Endothelial cell of umbilical vein (primary cell): ENCODE measurements around the gene C9. TPM values are rescaled to one million over a fixed set of nuclear protein-coding genes. Genes with fewer than 3 reads are reported as not detected.

Experiments
- BruUV-seq: library from RNA; stranded (reverse); fragments of 400-500 nt; replicated peaks from 2 replicates; lab custom pipeline; 2021; lab: Mats Ljungman, UMichigan
- CTCF ChIA-PET: fragments of 300-600, 350-600 bp; sonication (Branson Sonifier 250); formaldehyde crosslinking; loops from one replicate; lab custom pipeline; 2021; ENCODE audit warnings: antibody characterized with exemption, inconsistent platforms; lab: Charles Lee
- POLR2A ChIA-PET: fragments of 300-600, 350-600 bp; sonication (Branson Sonifier 250); formaldehyde crosslinking; loops from one replicate; lab custom pipeline; 2021; ENCODE audit warnings: antibody characterized with exemption, inconsistent platforms; lab: Charles Lee
- DNase-seq: peaks from one replicate; pipeline ENCODE4 v3.0.0-alpha.2; 2011; ENCODE audit warnings: low read depth, low spot score
- FAIRE-seq: peaks from 2 replicates; lab custom pipeline; 2011; peaks lifted over from hg19 to GRCh38; lab: Jason Lieb, UNC
- H2AFZ ChIP-seq: 2 replicates; pipeline ENCODE4 v1.6.0; 2012; ENCODE audit warnings: low read depth, low read length, control low read depth, inconsistent platforms
- H3K27ac ChIP-seq: 2 replicates; pipeline ENCODE4 v1.5.1; 2011; ENCODE audit warnings: low read depth, mild to moderate bottlenecking, control low read depth, low read length, moderate library complexity; ENCODE audit not compliant: insufficient read depth
- H3K27me3 ChIP-seq, 2 experiments: 2 replicates each; pipeline versions ENCODE4 v1.6.0 to v1.6.1; 2011; ENCODE audit warnings: low read length in 2 of 2, mixed read lengths in 1 of 2; ENCODE audit not compliant: control insufficient read depth in 2 of 2, insufficient read depth in 2 of 2
- H3K36me3 ChIP-seq, 2 experiments: 2 replicates in 1 of 2; 3 replicates in 1 of 2; pipeline ENCODE4 v1.5.1; 2011; ENCODE audit warnings: low read length in 2 of 2, mild to moderate bottlenecking in 1 of 2, moderate library complexity in 1 of 2; ENCODE audit not compliant: control insufficient read depth in 2 of 2, insufficient read depth in 2 of 2; ENCODE audit errors: extremely low read depth in 1 of 2
- H3K4me1 ChIP-seq: 3 replicates; pipeline ENCODE4 v1.5.1; 2011; ENCODE audit warnings: mild to moderate bottlenecking, low read length; ENCODE audit not compliant: control insufficient read depth, insufficient read depth; ENCODE audit errors: extremely low read depth
- H3K4me2 ChIP-seq: 2 replicates; pipeline ENCODE4 v1.6.1; 2011; ENCODE audit warnings: low read length, control low read depth, mixed read lengths; ENCODE audit not compliant: insufficient read depth
- H3K4me3 ChIP-seq, 3 experiments: fragments of 200-600 bp in 1 of 3; sonication (generic), shearing (Covaris generic) in 1 of 3; replicated peaks in 1 of 3; 2 replicates each; pipeline ENCODE4 v1.5.1; 2011 to 2016; ENCODE audit warnings: control low read depth in 3 of 3, low read length in 3 of 3, mild to moderate bottlenecking in 2 of 3, inconsistent platforms in 1 of 3, low read depth in 1 of 3, moderate library complexity in 1 of 3; ENCODE audit not compliant: insufficient read depth in 1 of 3
- H3K79me2 ChIP-seq: 2 replicates; pipeline ENCODE4 v1.6.0; 2012; ENCODE audit warnings: low read length, inconsistent platforms; ENCODE audit not compliant: control insufficient read depth, insufficient read depth
- H3K9ac ChIP-seq: replicated peaks from 2 replicates; pipeline ENCODE3; 2011; ENCODE audit warnings: low read length, control low read depth; ENCODE audit not compliant: insufficient read depth; ENCODE audit errors: extremely low read depth
- H3K9me1 ChIP-seq: replicated peaks from 3 replicates; pipeline ENCODE4 v1.6.0; 2011; ENCODE audit warnings: mild to moderate bottlenecking, low read length; ENCODE audit not compliant: control insufficient read depth, insufficient read depth; ENCODE audit errors: extremely low read depth
- H3K9me3 ChIP-seq: replicated peaks from 2 replicates; pipeline ENCODE4 v1.5.1; 2012; ENCODE audit warnings: low read length, inconsistent platforms; ENCODE audit not compliant: control insufficient read depth, insufficient read depth
- H4K20me1 ChIP-seq: replicated peaks from 2 replicates; pipeline ENCODE3; 2011; ENCODE audit warnings: mild to moderate bottlenecking, low read length; ENCODE audit not compliant: control insufficient read depth, insufficient read depth; ENCODE audit errors: extremely low read depth
- CTCF ChIP-seq, 2 donors: IDR thresholded peaks; 1 replicate in 1 of 2; 2 replicates in 1 of 2; pipeline ENCODE4 v1.5.1; 2011; ENCODE audit warnings: low read length in 2 of 2, mild to moderate bottlenecking in 2 of 2, moderate library complexity in 2 of 2, control low read depth in 1 of 2, inconsistent platforms in 1 of 2, low read depth in 1 of 2; ENCODE audit not compliant: insufficient read depth in 1 of 2; ENCODE audit errors: extremely low read depth in 1 of 2
- EZH2 ChIP-seq: IDR thresholded peaks from 2 replicates; pipeline ENCODE4 v1.6.1; 2012; ENCODE audit warnings: borderline replicate concordance, low read depth, mild to moderate bottlenecking, moderate library complexity, low read length, inconsistent platforms; ENCODE audit not compliant: severe bottlenecking
- FOS ChIP-seq: IDR thresholded peaks from 2 replicates; pipeline ENCODE4 v1.6.1; 2011; ENCODE audit warnings: mild to moderate bottlenecking, low read length, moderate library complexity, borderline replicate concordance; ENCODE audit not compliant: insufficient read depth
- GATA2 ChIP-seq: IDR thresholded peaks from 2 replicates; pipeline ENCODE4 v1.7.0; 2011; ENCODE audit warnings: low read depth, mild to moderate bottlenecking, moderate library complexity, mixed read lengths, low read length; ENCODE audit not compliant: insufficient read length, insufficient read depth
- JUN ChIP-seq: IDR thresholded peaks from 2 replicates; pipeline ENCODE4 v1.6.1; 2011; ENCODE audit warnings: borderline replicate concordance, low read depth; ENCODE audit not compliant: insufficient read length, insufficient read depth
- MAX ChIP-seq: IDR thresholded peaks from 2 replicates; pipeline ENCODE4 v1.6.1; 2011; ENCODE audit not compliant: insufficient read depth, insufficient read length
- MYC ChIP-seq: IDR thresholded peaks from one replicate; pipeline ENCODE4 v1.6.1; 2011; ENCODE audit warnings: mild to moderate bottlenecking, low read depth, low read length
- POLR2A ChIP-seq: IDR thresholded peaks from 2 replicates; pipeline ENCODE4 v1.6.1; 2012; ENCODE audit warnings: low read depth, mild to moderate bottlenecking, control low read depth, low read length
- POLR2AphosphoS5 ChIP-seq: IDR thresholded peaks from 2 replicates; pipeline ENCODE4 v1.6.1; 2012; ENCODE audit warnings: low read depth, mild to moderate bottlenecking, control low read depth, low read length, moderate library complexity; ENCODE audit not compliant: insufficient read depth
- dilution Hi-C: fragments of 300-500 bp; cut with MboI; formaldehyde crosslinking; loops from one replicate; pipeline ENCODE4 v1.15.0; 2019; ENCODE audit warnings: low sequenced_read_pairs; ENCODE audit not compliant: extremely low pct_ligation_motif_present
- intact Hi-C: fragments of 100-400 bp; cut with micrococcal nuclease; formaldehyde crosslinking; loops from one replicate; pipeline ENCODE4 v1.10.0; 2022
- polyA plus RNA-seq, 4 experiments: library from polyadenylated mRNA; depleted of rRNA in 3 of 4; stranded (reverse) in 3 of 4; unstranded in 1 of 4; fragments of >200 nt; gene quantifications; 2 replicates each; pipeline versions ENCODE4 v1.2.1 to v1.2.3, GENCODE V29; 2011 to 2012; ENCODE audit warnings: missing spikeins in 1 of 4
- total RNA-seq: library from RNA; stranded (reverse); gene quantifications from 2 replicates; pipeline ENCODE4 v1.2.3, GENCODE V29; 2021

The C9 gene
- total and polyA plus RNA-seq, 2 donors (not counting 3 experiments of a cell fraction or from before 2014, with no cell fraction given) = 0.33 TPM; not detected in 1

- no peak overlapping the region for H3K27ac ChIP-seq
- BruUV-seq = no TSS peak
- intact Hi-C loops (no loop called here), dilution Hi-C loops (no loop called here)
- no peaks in the 10 kb centered on the region for H3K4me1 ChIP-seq
- no peak overlapping the region for H3K4me2 ChIP-seq
- no peak overlapping the region for H3K4me3 ChIP-seq
- no peaks in the 10 kb centered on the region for H3K36me3 ChIP-seq
- no peaks in the 10 kb centered on the region for H4K20me1 ChIP-seq
- H3K9ac ChIP-seq = no peak overlapping the region
- H2AFZ ChIP-seq = no peak overlapping the region
- ChIA-PET CTCF (interaction anchor here (1.0 to 1.8 kb wide), 3 partner anchors 43 to 180 kb away, joined by 3 to 9 read pairs (median 3); no protein-coding TSS in a partner anchor), POLR2A (no interaction called here)
- H3K9me3 ChIP-seq = no peaks in the 10 kb centered on the region
- TF ChIP-seq JUN (no peak), MAX (no peak), GATA2 (no peak), CTCF (IDR thresholded peaks at IDR 0.05; ENCODE audit: extremely low read depth in 1 of 2, insufficient read depth in 1 of 2, low read depth in 1 of 2, low read length in 2 of 2) (no peak), POLR2AphosphoS5 (no peak), EZH2 (no peak), FOS (no peak), MYC (no peak), POLR2A (no peak)
- DNase-seq (no peak), FAIRE-seq (no peak)
- no peaks in the 10 kb centered on the region for H3K9me1 ChIP-seq
- H3K27me3 ChIP-seq = peaks cover 0 to 2% of the 10 kb centered on the region in 2 experiments
- no peaks in the 10 kb centered on the region for H3K79me2 ChIP-seq
Observed at GRCh38 chr5:39260095-39260494, 104.2 kb downstream of the C9 start.
